ENCODE measurements around the gene PRDM15.

DNA sequence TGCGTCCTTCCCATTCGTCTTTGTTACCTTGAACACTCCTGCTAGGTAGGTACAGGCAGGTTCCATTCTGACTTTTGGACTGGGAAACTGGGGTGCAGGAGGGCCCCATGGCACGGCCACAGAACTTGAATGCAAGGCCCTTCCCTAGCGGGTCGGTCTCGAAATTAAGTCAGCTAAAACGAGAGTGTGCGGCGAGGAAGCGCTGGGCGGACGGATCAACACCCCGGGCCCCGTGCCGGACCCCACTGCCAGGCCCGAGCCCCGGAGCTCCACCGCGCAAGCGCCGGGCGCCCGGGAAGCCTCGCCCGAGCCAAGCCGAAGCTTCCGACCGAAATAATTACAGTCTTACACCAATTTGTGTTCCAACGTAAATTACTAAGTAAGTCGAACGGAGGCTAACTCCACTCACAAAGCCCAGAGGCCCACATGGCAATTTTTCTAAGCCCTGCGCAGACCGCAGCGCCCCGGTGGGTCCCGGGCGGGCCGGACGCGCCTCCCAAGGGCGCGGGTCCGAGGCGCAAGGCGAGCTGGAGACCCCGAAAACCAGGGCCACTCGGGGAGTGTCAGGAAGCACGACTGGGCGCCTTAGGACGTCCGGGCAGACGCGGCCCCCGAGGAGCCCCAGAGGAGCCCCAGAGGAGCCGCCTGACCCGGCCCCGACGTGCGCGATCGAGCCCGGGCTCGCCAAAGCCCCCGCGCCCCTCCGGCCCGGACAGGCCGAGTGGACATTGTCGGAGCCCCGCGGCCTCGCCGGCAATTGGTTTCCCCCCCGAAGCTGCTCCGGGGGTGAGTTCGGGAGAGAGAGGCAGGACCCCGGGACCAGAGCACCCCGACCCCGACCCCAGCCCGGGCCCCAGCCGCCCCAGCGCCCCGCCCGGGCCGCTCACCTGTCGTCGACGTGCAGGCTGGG is 112.9 kb downstream of the PRDM15 start:
- TF ChIP-seq, protein P1, sequence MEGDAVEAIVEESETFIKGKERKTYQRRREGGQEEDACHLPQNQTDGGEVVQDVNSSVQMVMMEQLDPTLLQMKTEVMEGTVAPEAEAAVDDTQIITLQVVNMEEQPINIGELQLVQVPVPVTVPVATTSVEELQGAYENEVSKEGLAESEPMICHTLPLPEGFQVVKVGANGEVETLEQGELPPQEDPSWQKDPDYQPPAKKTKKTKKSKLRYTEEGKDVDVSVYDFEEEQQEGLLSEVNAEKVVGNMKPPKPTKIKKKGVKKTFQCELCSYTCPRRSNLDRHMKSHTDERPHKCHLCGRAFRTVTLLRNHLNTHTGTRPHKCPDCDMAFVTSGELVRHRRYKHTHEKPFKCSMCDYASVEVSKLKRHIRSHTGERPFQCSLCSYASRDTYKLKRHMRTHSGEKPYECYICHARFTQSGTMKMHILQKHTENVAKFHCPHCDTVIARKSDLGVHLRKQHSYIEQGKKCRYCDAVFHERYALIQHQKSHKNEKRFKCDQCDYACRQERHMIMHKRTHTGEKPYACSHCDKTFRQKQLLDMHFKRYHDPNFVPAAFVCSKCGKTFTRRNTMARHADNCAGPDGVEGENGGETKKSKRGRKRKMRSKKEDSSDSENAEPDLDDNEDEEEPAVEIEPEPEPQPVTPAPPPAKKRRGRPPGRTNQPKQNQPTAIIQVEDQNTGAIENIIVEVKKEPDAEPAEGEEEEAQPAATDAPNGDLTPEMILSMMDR (IDR thresholded peaks at IDR 0.05; ENCODE audit: low read depth, low read length), result no peak
- TF ChIP-seq EZH2phosphoT487 (IDR thresholded peaks at IDR 0.05; ENCODE audit: low read depth), result no peak

All from OCI-LY3 (cell line).